Caki2 (cell line): ENCODE measurements around the gene FGGY. TPM values are rescaled to one million over a fixed set of nuclear protein-coding genes. Genes with fewer than 3 reads are reported as not detected.
"Not testable (repeated sequence)": the region's sequence is repeated elsewhere in the genome, so short reads cannot be mapped to it uniquely, and the experiment has no call there.

ENCODE experiments used
- DNase-seq: peaks from one replicate; pipeline ENCODE4 v3.0.0-alpha.2; 2015; ENCODE audit warnings: low read depth
- in situ Hi-C: cut with HindIII; loops from 2 replicates; pipeline ENCODE4 v1.10.0; 2016; ENCODE audit warnings: low sequenced_read_pairs, low pct_unique_long_range_greater_than_20kb, mixed read lengths
- total RNA-seq: library from RNA; depleted of rRNA; stranded (reverse); fragments of >200 nt; shearing (Covaris generic); gene quantifications from 2 replicates; pipeline ENCODE4 v1.2.3, GENCODE V29; 2014; ENCODE audit warnings: low replicate concordance; rRNA removed

The FGGY gene
- 18.8 and 26.2 TPM in 2 replicates for total RNA-seq

GRCh38 chr1:59296358-59297256 lies at the start of gene FGGY:
TSS of gene FGGY (plus strand) at chr1:59297094. CDS start at chr1:59321550, 24,456 bp downstream.
- DNase-seq: peak; percentile 98
- in situ Hi-C loops: no loop called here

- no peak for DNase-seq
- in situ Hi-C loops: no loop called here
Measured at GRCh38 chr1:59248758-59249157, 48.1 kb upstream of the FGGY start.

- in situ Hi-C loops: no loop called here
- DNase-seq: no peak
Measured at GRCh38 chr1:59249396-59250137, 47.3 kb upstream of the FGGY start.

- DNase-seq, in situ Hi-C loops: not testable (repeated sequence)
Measured at GRCh38 chr1:59251061-59251460, 45.8 kb upstream of the FGGY start.

- DNase-seq, in situ Hi-C loops: not testable (repeated sequence)
Measured at GRCh38 chr1:59256429-59256828, 40.5 kb upstream of the FGGY start.

GRCh38 chr1:59258412-59259032 lies 38.4 kb upstream of the FGGY start:
- in situ Hi-C loops: no loop called here
- DNase-seq: no peak

GRCh38 chr1:59261537-59261936 lies 35.4 kb upstream of the FGGY start:
- in situ Hi-C loops: no loop called here
- DNase-seq: no peak

GRCh38 chr1:59262631-59263030 lies 34.3 kb upstream of the FGGY start:
- DNase-seq: no peak
- in situ Hi-C loops: no loop called here

GRCh38 chr1:59263111-59263510 lies 33.8 kb upstream of the FGGY start:
- no peak for DNase-seq
- in situ Hi-C loops: no loop called here

- in situ Hi-C loops: no loop called here
- no peak for DNase-seq
Measured at GRCh38 chr1:59265622-59266021, 31.3 kb upstream of the FGGY start.

- in situ Hi-C loops: no loop called here
- DNase-seq: no peak
Measured at GRCh38 chr1:59266180-59266926, 30.5 kb upstream of the FGGY start.

GRCh38 chr1:59266927-59267293 lies 30.0 kb upstream of the FGGY start:
- in situ Hi-C loops: no loop called here
- no peak for DNase-seq

- in situ Hi-C loops: no loop called here
- DNase-seq: no peak
Measured at GRCh38 chr1:59268406-59268805, 28.5 kb upstream of the FGGY start.

- no peak for DNase-seq
- in situ Hi-C loops: no loop called here
Measured at GRCh38 chr1:59271561-59272260, 25.2 kb upstream of the FGGY start.

GRCh38 chr1:59272507-59272906 lies 24.4 kb upstream of the FGGY start:
- DNase-seq: peak; percentile 34

GRCh38 chr1:59276439-59276851 lies 20.4 kb upstream of the FGGY start:
- in situ Hi-C loops: no loop called here
- DNase-seq: no peak

More at GRCh38 chr1:59272507-59272906, 24.4 kb upstream of the FGGY start:
- in situ Hi-C loops: no loop called here

GRCh38 chr1:59278780-59279354 lies 18.0 kb upstream of the FGGY start:
- no peak for DNase-seq
- in situ Hi-C loops: no loop called here
